AG20443 (cell line): ENCODE measurements around the gene CEMIP.

Experiments used
- DNase-seq: peaks from one replicate; pipeline ENCODE4 v3.0.0; 2012; ENCODE audit warnings: low spot score, mixed read lengths

Gene CEMIP

DNA sequence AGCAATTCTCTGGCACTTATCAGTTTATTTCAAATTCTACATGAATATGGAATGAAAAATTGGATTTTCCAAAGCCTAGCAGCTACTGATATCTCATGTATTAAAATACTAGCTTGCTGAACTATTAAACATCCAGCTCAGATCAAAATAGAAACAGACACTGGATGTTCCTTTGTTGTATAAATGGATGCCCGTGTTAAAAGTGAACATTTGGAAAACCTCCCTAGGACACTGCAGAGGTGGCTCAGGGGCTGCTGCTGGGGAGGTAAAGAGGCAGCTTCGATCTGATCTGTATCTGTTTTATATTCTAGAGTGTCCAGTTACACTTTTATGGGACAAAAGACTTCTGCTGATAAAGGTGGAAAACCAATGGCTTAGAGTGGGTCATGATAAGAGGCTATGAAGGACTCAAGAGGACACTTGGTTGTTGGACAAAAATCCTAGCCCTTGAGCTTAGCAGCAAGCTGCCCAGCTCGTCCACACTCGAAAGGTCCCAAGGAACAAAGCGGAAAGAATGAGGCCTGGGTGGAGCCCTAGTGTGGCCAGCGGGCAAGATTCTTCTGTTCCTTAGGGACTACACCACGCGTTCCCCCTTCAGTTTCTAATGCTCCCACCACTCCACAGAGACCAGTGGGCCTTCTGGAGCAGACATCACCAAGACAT lies 200.5 kb downstream of the CEMIP start:
- no peak for DNase-seq

DNA sequence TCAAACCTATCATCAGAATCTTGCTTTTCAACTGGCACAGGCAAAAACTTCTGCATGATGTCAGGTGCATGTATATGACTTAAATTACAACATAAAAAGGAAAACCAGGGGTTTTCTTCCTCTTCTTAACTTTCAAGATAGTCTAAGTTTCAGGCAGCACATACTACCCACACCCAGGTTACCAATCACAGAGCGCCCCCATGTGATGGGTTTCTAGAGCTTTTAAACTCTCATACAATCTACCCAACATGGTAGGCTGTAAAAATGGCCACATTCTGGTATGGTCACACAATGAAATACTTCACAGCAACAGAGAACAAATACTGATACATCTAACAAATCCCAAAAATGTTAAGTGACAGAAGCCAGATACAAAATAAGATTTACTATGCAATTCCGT lies 203.0 kb downstream of the CEMIP start:
- DNase-seq = no peak

GRCh38 chr15:80982839-80983238 lies 203.7 kb downstream of the CEMIP start:
- DNase-seq = no peak

- no peak for DNase-seq
Measured at GRCh38 chr15:80984856-80985255, 205.7 kb downstream of the CEMIP start.

DNA sequence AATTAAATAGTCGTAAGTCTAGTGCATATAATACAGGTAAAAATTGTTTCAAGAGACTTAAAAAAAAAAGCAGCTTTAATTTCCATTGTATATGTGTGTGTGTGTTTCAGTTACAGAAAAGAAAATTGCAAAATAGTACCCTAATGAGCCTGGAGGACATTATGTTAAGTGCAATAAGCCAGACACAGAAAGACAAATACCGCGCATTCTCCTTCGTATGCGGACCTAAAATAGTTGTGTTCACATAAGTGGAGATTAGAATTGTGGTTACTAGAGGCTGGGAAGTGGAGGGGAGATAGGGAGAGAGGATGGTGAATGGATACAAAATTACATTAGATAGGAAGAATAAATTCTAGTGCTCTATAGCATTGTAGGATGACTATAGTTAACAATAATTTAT lies 206.8 kb downstream of the CEMIP start:
- no peak for DNase-seq

GRCh38 chr15:80986487-80986886 lies 207.3 kb downstream of the CEMIP start:
- DNase-seq = no peak

DNA sequence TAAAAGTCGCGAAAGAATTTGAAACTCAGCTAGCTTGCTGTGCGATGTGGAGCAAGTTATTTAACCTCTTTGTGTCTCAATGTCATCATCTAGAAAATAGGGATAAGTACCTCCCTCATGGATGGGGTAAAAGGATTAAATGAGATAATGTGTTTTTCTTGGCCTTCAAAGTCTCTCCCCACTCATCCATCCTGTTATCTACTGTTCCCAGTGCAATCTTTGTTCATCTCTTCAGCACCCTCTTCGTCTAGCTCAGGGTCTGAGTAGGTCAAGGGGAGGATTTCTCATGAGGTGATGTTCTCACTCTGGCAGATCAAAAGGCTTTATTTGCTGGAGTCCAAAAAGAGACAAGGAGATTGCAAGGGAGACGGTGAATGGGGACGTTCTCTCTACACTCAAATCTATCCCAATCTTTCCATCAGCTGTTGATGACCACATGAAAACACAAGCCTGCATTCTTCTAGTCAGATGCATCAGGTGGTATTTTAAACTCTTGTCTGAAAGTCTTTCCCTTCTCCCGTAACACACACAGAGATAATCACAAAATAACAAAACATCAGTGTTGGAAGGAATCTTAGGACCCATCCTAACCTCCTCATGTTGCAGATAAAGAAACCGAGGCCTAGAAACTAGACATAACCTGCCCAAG lies 209.1 kb downstream of the CEMIP start:
- no peak for DNase-seq

GRCh38 chr15:80989081-80989517 lies 209.9 kb downstream of the CEMIP start:
- no peak for DNase-seq

DNA sequence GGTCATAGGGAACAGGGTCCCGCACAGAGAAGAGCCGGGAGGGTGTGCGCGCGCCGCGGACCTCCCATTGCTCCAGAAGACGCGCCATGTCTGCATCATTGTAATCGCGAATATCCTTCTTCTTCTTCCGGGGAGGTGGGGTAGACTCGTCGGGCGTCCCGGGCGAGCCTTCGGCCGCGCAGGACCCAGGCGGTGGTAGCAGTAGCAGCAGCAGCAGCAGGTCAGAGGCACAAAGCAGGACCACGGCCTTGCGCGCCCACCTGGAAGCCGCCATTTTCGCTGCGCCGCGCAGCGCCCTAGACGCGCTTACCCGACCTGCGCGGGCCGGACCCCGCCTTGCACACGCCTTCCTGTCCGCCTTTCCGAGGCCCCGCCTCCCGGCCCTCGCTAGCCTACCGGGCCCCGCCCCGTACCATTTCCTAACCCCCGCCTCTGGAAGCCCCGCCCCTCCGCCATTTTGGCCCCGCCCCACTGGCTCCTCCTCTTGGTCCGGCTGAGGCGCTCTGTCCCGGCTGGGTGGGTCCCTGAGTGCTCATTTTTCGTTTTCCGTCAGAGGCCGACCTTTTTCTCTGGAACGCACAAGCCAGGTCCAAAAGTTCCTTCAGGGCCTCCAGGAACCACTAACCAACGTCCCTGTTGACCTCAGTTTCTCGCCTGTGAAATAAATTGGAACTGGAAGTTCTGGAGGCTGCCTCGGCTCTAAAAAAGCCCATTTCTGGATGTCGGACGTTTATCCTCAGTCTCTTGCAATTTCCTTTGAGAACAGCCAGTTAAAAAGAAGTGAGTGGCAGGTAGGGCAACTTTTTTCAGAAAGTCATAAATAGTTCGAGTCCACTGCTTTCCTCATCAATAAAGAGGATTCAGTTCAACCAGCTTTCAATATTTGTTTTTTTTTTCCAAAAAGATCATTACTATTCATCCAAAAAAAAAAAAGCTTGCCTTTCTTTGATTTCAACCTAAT lies 210.6 kb downstream of the CEMIP start, which contains the start of gene MESD:
MESD (minus strand) TSS at position 302 of the 961 bp plus-strand sequence; CDS start at position 274, 28 bp downstream.
- DNase-seq = peak; percentile 100

- no peak for DNase-seq
Measured at GRCh38 chr15:80990955-80991354, 211.8 kb downstream of the CEMIP start.

GRCh38 chr15:80991421-80991820 lies 212.3 kb downstream of the CEMIP start:
- DNase-seq = peak; percentile 81

DNA sequence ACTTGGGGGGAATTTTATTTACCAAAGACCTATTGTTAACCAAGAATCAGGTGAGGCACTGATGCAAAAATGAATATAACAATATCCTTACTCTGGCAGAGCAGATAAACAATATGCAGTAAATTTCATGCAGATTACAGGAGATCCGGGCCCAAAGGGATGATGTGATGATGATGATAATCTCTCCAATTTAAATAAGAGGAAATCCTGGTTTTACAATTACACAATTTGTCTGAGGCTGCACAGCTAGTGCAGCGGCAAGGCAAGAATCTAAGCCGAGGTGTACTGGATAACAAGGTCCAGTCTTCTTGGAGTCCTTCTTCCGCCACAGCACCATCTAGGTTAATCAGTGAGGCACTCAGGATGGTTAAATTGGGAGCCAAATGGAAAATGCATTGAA lies 212.8 kb downstream of the CEMIP start:
- no peak for DNase-seq

GRCh38 chr15:80992441-80992840 lies 213.3 kb downstream of the CEMIP start:
- no peak for DNase-seq

DNA sequence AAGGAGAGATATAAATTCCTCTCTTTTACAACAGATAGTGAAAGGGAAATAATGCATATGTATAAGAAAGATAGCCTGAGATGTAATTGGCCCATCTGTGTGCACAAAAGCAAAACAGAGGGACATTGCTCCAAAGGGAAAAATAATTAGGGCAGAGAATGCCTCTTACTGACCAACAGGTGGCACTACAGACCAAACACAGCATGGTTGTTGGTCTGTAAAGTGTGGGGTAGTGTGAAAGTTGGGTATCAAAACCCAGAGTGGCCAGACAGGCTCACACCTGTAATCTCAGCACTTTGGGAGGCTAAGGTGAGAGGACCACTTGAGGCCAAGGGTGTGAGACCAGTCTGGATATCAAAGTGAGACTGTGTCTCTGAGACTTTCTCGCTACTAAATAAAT lies 217.1 kb downstream of the CEMIP start:
- no peak for DNase-seq

- no peak for DNase-seq
Measured at GRCh38 chr15:80997692-80998091, 218.5 kb downstream of the CEMIP start.

DNA sequence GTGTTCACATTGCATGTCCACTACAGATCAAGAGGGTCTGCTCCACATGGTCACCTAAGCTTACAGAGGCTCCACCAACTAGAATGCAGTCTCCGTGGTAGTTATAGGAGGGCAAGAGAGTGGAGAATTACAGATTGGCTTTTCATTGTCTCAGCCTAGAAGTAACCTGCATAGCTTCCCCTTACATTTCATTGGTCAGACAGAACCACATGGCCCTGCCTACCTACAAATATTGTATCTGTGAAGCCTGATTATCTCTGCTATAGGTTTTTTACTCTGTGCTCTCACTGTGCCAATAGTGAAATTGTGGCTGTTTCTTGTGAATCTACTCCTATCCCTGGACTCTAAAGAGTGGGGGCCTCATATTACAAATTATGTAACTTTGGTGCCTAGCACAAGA lies 219.1 kb downstream of the CEMIP start:
- no peak for DNase-seq

GRCh38 chr15:80999623-81000036 lies 220.5 kb downstream of the CEMIP start:
- DNase-seq = no peak

- DNase-seq = no peak
Measured at GRCh38 chr15:81000144-81000623, 221.0 kb downstream of the CEMIP start.

GRCh38 chr15:81000624-81001151 lies 221.5 kb downstream of the CEMIP start, which contains the start of gene TLNRD1:
Gene TLNRD1 (plus strand): TSS chr15:81000923. CDS start chr15:81002272, 1,349 bp downstream.
- DNase-seq = peak; percentile 92
